HCT116 (cell line): ENCODE data around the gene BCL11B.

Experiments
- CBX3 ChIP-seq: IDR thresholded peaks from 2 replicates; pipeline ENCODE4 v1.6.1; 2012; ENCODE audit warnings: low read depth
- FOSL1 ChIP-seq: IDR thresholded peaks from 2 replicates; pipeline ENCODE4 v1.6.1; 2012; ENCODE audit warnings: low read depth
- SP1 ChIP-seq: IDR thresholded peaks from 2 replicates; pipeline ENCODE4 v1.6.1; 2012; ENCODE audit warnings: low read depth
- TF ChIP-seq, protein P1 (sequence below), 3 experiments: fragments of 200-600 bp in 1 of 3; sonication (generic) in 1 of 3; IDR thresholded peaks in 2 of 3; conservative IDR thresholded peaks in 1 of 3; 2 replicates each; pipeline ENCODE4 v1.5.1; 2012 to 2017; ENCODE audit warnings: low read depth in 2 of 3, low read length in 2 of 3, antibody characterized with exemption in 1 of 3, borderline replicate concordance in 1 of 3, control low read depth in 1 of 3, mild to moderate bottlenecking in 1 of 3, mixed read lengths in 1 of 3, mixed run types in 1 of 3, moderate library complexity in 1 of 3; ENCODE audit not compliant: insufficient read depth in 1 of 3

DNA sequence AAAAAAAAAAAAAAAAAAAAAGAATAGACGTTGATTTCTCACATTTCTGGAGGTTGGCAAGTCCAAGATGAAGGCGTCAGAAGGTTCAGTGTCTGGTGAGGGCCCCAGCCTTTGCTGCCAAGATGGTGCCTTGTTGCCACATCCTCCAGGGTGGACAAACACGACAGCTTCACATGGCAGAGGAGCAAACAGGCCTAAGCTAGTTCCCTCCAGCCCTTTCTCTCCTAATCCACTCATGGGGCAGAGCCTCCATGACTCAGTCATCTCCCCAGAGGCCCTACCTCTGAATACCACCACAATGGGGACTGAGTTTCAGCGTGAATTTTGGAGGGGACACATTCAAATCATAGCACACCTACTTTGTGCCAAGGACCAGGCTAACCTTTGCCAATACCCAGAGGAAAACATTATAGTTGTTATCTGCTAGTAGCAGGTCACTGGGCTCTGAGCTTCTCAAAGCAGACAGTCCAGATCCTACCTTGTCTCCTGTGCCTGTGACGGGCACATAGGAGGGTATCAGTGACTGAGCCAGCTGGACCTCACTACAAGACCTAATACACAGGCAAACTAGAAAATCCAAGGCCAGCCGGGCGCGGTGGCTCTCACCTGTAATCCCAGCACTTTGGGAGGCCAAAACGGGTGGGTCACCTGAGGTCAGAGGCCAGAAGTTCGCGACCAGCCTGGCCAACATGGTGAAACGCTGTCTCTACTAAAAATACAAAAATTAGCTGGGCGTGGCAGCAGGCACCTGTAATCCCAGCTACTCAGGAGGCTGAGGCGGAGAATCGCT, 10.5 kb upstream of the BCL11B start:
- TF ChIP-seq, protein P1, sequence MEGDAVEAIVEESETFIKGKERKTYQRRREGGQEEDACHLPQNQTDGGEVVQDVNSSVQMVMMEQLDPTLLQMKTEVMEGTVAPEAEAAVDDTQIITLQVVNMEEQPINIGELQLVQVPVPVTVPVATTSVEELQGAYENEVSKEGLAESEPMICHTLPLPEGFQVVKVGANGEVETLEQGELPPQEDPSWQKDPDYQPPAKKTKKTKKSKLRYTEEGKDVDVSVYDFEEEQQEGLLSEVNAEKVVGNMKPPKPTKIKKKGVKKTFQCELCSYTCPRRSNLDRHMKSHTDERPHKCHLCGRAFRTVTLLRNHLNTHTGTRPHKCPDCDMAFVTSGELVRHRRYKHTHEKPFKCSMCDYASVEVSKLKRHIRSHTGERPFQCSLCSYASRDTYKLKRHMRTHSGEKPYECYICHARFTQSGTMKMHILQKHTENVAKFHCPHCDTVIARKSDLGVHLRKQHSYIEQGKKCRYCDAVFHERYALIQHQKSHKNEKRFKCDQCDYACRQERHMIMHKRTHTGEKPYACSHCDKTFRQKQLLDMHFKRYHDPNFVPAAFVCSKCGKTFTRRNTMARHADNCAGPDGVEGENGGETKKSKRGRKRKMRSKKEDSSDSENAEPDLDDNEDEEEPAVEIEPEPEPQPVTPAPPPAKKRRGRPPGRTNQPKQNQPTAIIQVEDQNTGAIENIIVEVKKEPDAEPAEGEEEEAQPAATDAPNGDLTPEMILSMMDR (IDR thresholded peaks at IDR 0.05 in 2 of 3, conservative IDR thresholded peaks at IDR 0.05 in 1 of 3; ENCODE audit: borderline replicate concordance in 1 of 3, insufficient read depth in 1 of 3, low read depth in 2 of 3, low read length in 2 of 3) = no peak
- no peak for TF ChIP-seq SP1
- no peak for TF ChIP-seq FOSL1
- TF ChIP-seq CBX3 = no peak
